Measurements from ENCODE around the gene MAJIN.

The MAJIN gene

DNA sequence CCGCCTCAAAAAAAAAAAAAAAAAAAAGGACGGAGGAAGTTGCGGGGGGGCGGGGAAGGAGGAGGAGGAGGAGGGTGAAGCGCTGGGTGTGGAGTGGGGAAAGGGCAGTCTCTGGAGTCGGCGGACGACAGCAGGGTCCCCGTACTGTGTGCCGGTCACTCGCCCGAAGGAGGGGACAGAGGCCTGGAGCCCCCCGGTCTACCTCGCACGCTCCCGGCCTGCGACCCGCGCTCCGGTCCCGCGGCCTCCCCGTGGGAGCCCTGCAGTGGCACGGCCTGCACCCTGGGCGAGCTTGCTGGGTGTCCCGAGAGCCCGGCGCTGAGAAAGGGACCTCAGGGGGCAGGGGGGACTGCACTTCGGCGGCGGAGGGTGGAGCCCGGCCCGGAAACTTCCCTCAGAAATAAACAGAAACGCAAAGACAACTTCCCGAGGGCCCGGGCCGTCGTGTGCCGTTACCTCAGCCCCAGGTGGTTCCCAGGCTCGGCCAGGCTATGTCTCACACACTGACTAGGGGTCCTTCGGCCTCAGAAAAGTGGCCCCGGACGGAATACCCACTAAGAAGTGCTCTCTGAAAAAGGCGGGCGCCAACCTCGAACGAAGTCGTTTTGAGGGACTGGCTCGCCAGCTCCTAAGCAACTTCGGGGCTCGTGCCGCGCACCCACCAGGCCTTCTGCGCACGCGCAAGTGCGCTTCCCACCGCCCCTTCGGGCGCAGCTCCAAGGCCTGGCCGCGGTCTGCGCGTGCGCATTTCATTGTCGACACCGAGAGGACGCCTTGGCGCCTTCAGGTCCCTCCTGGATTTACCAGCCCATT is at the start of gene MAJIN:
Gene MAJIN (minus strand): TSS at position 688 of the 813 bp plus-strand sequence. CDS start 12,703 bp downstream, outside the sequence.
- H3K4me3 ChIP-seq (ENCODE audit: low read depth, low read length): no peak within 1 kb of the TSS
- H3K27ac ChIP-seq (ENCODE audit: extremely low read depth, low read depth, low read length): no peak within 1 kb of the TSS
- no peaks in the 10 kb centered on the region for H3K36me3 ChIP-seq (ENCODE audit: control insufficient read depth in 2 of 2, insufficient read depth in 1 of 2, low read length in 2 of 2)
- no peaks in the 10 kb centered on the region for H3K4me1 ChIP-seq (ENCODE audit: control insufficient read depth, insufficient read depth, low read length)
- TF ChIP-seq TSHZ1 (tag by site-specific recombination; IDR thresholded peaks at IDR 0.05; ENCODE audit: borderline replicate concordance) (no peak), SETDB1 (IDR thresholded peaks at IDR 0.05; ENCODE audit: insufficient read length, low read length) (peak; percentile 26)
- ChIA-PET CTCF (no interaction called here), POLR2A (no interaction called here)
- H3K9me3 ChIP-seq (ENCODE audit: control insufficient read depth, insufficient read depth, low read depth, low read length): no peaks in the 10 kb centered on the region

- CTCF ChIA-PET: interaction anchor here (0.6 kb wide), 1 partner anchor 1138 kb away, joined by 6 read pairs; no protein-coding TSS in a partner anchor
Observed at GRCh38 chr11:65021509-65021908, 49.6 kb upstream of the MAJIN start.

GRCh38 chr11:65021003-65021402 is 49.1 kb upstream of the MAJIN start:
- POLR2A ChIA-PET: no interaction called here
- Histone ChIP-seq H3K4me3 (ENCODE audit: low read depth, low read length) (no peak overlapping the region), H3K9me3 (ENCODE audit: control insufficient read depth, insufficient read depth, low read depth, low read length) (no peaks in the 10 kb centered on the region), H3K4me1 (ENCODE audit: control insufficient read depth, insufficient read depth, low read length) (no peaks in the 10 kb centered on the region), H3K36me3 (ENCODE audit: control insufficient read depth in 2 of 2, insufficient read depth in 1 of 2, low read length in 2 of 2) (peaks cover 0 to 54% of the 10 kb centered on the region in 2 experiments; a peak in 2 of 3 replicates), H3K27ac (ENCODE audit: extremely low read depth, low read depth, low read length) (no peak overlapping the region)
- CTCF ChIA-PET: no interaction called here
- TF ChIP-seq SCRT2 (tag by site-specific recombination; IDR thresholded peaks at IDR 0.05) (no peak), ZNF146 (tag by site-specific recombination; IDR thresholded peaks at IDR 0.05) (no peak), SP3 (tag by site-specific recombination; IDR thresholded peaks at IDR 0.05) (no peak), ZFP37 (tag by site-specific recombination; IDR thresholded peaks at IDR 0.05) (no peak), ZNF169 (tag by site-specific recombination; IDR thresholded peaks at IDR 0.05) (no peak), ZNF280D (tag by site-specific recombination; IDR thresholded peaks at IDR 0.05) (no peak), ZBTB11 (tag by site-specific recombination; conservative IDR thresholded peaks at IDR 0.05; ENCODE audit: low read depth) (no peak)
- TF ChIP-seq, protein P1, sequence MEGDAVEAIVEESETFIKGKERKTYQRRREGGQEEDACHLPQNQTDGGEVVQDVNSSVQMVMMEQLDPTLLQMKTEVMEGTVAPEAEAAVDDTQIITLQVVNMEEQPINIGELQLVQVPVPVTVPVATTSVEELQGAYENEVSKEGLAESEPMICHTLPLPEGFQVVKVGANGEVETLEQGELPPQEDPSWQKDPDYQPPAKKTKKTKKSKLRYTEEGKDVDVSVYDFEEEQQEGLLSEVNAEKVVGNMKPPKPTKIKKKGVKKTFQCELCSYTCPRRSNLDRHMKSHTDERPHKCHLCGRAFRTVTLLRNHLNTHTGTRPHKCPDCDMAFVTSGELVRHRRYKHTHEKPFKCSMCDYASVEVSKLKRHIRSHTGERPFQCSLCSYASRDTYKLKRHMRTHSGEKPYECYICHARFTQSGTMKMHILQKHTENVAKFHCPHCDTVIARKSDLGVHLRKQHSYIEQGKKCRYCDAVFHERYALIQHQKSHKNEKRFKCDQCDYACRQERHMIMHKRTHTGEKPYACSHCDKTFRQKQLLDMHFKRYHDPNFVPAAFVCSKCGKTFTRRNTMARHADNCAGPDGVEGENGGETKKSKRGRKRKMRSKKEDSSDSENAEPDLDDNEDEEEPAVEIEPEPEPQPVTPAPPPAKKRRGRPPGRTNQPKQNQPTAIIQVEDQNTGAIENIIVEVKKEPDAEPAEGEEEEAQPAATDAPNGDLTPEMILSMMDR (tag by site-specific recombination; IDR thresholded peaks at IDR 0.05): no peak

More at GRCh38 chr11:65021509-65021908, 49.6 kb upstream of the MAJIN start:
- H3K9me3 ChIP-seq (ENCODE audit: control insufficient read depth, insufficient read depth, low read depth, low read length): no peaks in the 10 kb centered on the region
- no peak overlapping the region for H3K4me3 ChIP-seq (ENCODE audit: low read depth, low read length)
- POLR2A ChIA-PET: interaction anchor here (1.3 kb wide), 1 partner anchor 8 kb away, joined by 3 read pairs; no protein-coding TSS in a partner anchor
- no peak overlapping the region for H3K27ac ChIP-seq (ENCODE audit: extremely low read depth, low read depth, low read length)
- H3K36me3 ChIP-seq (ENCODE audit: control insufficient read depth in 2 of 2, insufficient read depth in 1 of 2, low read length in 2 of 2): peaks cover 0 to 50% of the 10 kb centered on the region in 2 experiments; a peak in 2 of 3 replicates
- no peaks in the 10 kb centered on the region for H3K4me1 ChIP-seq (ENCODE audit: control insufficient read depth, insufficient read depth, low read length)
- TF ChIP-seq ZNF292 (tag by site-specific recombination; IDR thresholded peaks at IDR 0.05; ENCODE audit: borderline replicate concordance, low read depth) (no peak), EGR2 (tag by site-specific recombination; IDR thresholded peaks at IDR 0.05; ENCODE audit: low read depth) (no peak), MYNN (tag by site-specific recombination; IDR thresholded peaks at IDR 0.05; ENCODE audit: borderline replicate concordance) (no peak), ZNF404 (tag by site-specific recombination; IDR thresholded peaks at IDR 0.05) (no peak), ZNF792 (tag by site-specific recombination; IDR thresholded peaks at IDR 0.05) (no peak), HOXD13 (CRISPR knock-in tag; IDR thresholded peaks at IDR 0.05; ENCODE audit: borderline replicate concordance) (no peak), MEIS1 (CRISPR knock-in tag; IDR thresholded peaks at IDR 0.05; ENCODE audit: borderline replicate concordance) (no peak), ZSCAN16 (tag by site-specific recombination; IDR thresholded peaks at IDR 0.05) (no peak), ZNF558 (tag by site-specific recombination; IDR thresholded peaks at IDR 0.05) (no peak)
- TF ChIP-seq, protein P1 (tag by site-specific recombination; IDR thresholded peaks at IDR 0.05): no peak

All from HEK293 (cell line).